ENCODE measurements around the gene SMIM38.

GRCh38 chr11:69171476-69172240 lies 15.9 kb downstream of the SMIM38 start:
- no peak for TF ChIP-seq POLR2A (IDR thresholded peaks at IDR 0.05)
- TF ChIP-seq, protein P1, sequence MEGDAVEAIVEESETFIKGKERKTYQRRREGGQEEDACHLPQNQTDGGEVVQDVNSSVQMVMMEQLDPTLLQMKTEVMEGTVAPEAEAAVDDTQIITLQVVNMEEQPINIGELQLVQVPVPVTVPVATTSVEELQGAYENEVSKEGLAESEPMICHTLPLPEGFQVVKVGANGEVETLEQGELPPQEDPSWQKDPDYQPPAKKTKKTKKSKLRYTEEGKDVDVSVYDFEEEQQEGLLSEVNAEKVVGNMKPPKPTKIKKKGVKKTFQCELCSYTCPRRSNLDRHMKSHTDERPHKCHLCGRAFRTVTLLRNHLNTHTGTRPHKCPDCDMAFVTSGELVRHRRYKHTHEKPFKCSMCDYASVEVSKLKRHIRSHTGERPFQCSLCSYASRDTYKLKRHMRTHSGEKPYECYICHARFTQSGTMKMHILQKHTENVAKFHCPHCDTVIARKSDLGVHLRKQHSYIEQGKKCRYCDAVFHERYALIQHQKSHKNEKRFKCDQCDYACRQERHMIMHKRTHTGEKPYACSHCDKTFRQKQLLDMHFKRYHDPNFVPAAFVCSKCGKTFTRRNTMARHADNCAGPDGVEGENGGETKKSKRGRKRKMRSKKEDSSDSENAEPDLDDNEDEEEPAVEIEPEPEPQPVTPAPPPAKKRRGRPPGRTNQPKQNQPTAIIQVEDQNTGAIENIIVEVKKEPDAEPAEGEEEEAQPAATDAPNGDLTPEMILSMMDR (IDR thresholded peaks at IDR 0.05 in 8 of 11, conservative IDR thresholded peaks at IDR 0.05 in 3 of 11), result no peak
- TF ChIP-seq POLR2AphosphoS5 (IDR thresholded peaks at IDR 0.05), result no peak

Measured in spleen (tissue), 7 donors.